NCI-H1694 (cell line): ENCODE results near the gene DNTTIP2.
"Not testable (repeated sequence)": the region's sequence is repeated elsewhere in the genome, so short reads cannot be mapped to it uniquely, and the experiment has no call there.

Experiments
- DNase-seq: peaks from one replicate; lab custom pipeline; 2025; lab: John Stamatoyannopoulos, UW

Gene DNTTIP2

DNA sequence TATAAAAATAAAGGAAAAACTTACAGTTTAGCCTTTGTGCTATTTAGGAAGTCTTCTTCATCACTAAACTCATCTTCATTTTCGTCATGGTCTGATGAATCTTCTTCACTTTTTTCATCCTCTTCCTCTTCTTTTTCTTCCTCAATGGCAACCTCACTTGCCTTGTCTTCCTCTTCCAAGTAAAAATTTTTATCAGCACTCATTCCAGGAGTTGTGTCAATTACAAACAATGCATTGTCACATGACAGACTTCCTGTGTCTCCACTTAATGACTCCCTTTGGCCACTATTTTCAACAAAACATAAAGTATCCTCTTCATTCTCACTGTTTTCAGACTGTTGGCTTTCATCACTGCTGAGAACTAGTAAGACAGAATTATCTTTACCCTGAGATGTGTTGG, 2.8 kb downstream of the DNTTIP2 start:
- no peak for DNase-seq

DNA sequence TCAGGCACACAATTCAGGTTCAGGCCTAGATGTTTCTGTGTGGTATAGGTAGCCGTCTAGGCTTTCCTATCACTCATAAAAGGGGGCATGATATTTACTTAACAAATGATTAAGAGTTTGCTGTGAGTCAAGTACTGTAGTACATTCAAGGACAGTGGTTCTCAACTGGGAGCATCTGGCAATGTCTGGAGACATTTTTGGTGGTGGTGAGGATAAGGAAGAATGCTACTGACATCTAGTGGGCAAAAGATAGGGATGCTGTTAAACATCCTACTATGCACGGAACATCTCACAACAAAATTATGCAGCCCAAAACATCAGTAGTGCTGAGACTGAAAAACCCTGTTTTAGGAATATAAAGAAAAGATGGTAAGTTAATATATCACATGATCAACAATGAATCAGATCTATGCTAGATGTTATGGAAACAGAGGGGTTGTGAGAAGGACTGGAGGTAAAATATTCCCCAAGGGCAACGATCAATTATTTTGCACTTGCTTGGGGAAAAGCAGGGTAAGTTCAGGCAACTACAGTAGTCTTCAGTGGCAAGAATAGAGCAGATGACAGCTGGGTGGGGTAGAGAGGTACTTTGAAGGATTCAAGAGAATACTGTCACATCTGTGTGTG, 4.9 kb downstream of the DNTTIP2 start:
- no peak for DNase-seq

DNA sequence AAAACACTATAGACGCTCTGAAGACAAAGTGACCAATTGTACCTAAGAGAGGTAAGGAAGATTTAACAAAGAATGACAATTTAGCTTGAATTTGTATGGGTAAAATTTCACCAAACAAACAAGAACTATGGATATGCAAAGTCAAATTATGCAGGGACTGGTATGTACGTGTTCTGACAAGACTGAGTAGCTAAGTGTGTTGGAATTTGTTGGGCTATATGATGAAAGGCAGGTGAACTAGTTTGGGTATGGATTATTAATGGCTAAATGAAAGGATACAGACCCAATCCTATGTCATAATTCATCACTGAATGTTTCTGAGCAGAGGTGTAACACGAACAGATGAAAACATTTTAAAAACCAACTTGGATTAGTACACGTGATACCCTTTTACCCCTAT, 7.6 kb downstream of the DNTTIP2 start:
- no peak for DNase-seq

DNA sequence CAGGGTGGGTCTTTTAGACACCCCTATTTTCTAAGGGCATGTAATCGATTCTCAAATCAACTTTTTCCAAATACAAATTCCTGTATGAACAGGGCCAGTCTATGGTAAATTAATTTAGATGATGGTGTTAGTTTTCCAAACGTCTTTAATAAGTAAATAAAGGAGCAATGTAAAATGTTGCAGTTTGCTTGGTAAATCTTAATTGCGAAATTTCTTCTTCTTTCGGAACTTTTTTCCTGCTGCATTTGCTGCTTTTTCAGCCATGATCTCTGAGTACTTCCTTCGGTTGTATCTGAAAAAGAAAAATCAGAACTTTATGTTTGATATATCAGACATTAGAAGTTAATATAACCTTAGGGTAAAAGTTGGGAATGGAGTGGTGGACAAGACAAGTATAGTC, 9.4 kb downstream of the DNTTIP2 start:
- DNase-seq: no peak

DNA sequence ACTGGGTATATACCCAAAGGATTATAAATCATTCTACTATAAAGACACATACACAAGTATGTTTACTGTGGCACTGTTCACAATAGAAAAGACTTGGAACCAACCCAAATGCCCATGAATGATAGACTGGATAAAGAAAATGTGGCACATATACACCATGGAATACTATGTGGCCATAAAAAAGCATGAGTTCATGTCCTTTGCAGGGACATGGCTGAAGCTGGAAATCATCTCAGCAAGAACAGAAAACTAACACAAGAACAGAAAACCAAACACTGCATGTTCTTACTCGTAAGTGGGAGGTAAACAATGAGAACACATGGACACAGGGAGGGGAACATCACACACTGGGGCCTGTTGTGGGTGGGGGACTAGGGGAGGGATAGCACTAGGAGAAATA, 10.5 kb downstream of the DNTTIP2 start:
- DNase-seq: not testable (repeated sequence)

DNA sequence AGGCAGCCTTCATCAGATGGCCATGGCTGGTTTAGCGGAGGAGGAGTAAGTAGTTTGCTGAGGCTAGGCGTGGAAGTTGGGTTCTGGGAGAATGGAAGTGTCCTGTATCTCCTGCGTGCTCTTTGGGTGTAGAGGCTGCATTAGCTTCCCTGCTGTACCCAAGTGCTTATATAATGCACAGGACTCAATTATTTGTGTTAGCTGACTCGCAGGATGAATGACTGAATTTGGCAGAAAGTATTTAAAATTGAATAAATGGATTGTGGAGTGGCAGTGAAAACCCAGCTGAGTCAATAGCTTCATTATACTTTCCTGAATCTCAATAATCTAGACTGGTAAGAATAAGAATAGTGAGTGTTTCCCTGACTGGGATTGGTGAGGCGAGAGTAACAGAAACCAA, 13.8 kb downstream of the DNTTIP2 start:
- DNase-seq: no peak

DNA sequence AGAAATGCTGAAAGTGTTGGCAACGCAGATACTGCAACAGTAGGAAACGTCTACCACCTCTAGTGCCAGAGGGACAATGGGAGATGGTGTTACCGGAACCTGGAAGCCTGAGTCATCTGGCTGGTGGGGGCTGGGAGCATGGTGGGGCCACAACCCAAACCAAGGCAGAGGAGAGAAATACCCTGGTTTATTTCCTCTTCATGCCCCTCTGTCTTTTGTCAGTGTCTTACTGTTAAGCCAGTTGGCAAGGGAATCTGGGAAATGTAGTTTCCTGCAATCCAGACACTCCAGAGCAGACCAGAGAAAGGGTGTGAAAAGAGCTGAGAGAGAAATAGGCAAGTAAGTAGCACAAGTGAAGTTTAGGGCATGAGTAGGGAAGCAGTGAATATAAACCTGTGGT, 14.8 kb downstream of the DNTTIP2 start:
- DNase-seq: no peak

DNA sequence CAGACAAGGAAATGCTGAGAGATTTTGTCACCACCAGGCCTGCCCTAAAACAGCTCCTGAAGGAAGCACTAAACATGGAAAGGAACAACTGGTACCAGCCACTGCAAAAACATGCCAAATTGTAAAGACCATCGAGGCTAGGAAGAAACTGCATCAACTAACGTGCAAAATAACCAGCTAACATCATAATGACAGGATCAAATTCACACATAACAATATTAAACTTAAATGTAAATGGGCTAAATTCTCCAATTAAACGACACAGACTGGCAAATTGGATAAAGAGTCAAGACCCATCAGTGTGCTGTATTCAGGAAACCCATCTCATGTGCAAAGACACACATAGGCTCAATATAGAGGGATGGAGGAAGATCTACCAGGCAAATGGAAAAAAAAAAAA, 21.4 kb downstream of the DNTTIP2 start:
- DNase-seq: not testable (repeated sequence)

DNA sequence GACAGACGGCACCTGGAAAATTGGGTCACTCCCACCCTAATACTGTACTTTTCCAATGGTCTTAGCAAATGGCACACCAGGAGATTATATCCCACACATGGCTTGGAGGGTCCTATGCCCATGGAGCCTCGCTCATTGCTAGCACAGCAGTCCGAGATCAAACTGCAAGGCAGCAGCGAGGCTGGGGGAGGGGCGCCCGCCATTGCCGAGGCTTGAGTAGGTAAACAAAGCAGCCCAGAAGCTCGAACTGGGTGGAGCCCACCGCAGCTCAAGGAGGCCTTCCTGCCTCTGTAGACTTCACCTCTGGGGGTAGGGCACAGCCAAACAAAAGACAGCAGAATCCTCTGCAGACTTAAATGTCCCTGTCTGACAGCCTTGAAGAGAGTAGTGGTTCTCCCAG, 23.0 kb downstream of the DNTTIP2 start:
- DNase-seq: not testable (repeated sequence)

DNA sequence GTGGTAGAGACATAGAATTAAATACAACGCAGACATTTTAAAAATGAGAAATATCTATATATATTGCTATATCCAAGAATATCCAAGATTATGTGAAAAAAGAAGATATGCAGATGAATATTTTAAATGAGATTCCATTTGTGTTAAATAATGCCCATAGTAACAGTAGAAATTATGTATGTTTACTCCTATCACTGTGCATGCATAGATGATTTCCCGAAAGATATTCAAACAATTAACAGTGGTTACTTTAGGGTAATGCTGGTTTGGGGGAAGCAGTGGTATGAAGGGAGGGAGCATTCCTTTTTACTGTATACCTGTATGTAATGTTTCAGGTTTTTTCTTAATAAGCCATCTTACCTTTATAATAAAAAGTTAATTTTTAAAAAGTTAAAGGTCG, 25.1 kb downstream of the DNTTIP2 start:
- no peak for DNase-seq

DNA sequence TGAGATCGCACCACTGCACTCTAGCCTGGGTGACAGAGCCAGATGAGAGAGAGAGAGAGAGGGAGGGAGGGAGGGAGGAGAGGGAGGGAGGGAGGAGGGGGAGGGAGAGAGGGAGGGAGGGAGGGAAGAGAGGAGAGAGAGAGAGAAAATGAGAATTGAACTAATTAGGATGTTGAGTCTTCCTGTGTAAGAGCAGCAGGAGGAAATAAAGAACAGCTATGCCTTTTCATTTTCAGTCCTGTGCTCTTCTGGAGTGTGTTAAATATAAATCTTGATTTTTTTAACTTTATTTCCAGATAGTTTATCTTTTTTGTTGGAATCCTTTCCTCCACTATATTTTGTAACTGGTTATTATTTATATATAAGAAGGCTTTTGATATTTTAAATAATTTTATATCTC, 27.1 kb downstream of the DNTTIP2 start:
- DNase-seq: no peak

DNA sequence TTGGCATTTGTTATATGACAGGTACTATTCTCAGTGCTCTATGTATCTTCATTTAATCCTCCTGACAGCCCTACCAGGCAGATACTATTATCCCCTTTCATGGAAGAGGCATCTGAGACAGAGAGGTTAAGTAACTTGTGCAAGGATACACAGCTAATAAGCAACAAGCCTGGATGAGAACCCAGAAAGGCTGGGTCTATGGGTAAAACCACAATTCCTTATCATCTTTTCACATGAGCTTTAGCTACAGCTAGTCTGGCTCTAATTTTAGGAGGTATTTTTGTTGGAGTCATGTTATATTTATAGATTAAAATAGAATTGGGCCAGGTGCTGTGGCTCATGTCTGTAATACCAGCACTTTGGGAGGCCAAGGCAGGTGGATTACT, 27.7 kb downstream of the DNTTIP2 start:
- DNase-seq: no peak

DNA sequence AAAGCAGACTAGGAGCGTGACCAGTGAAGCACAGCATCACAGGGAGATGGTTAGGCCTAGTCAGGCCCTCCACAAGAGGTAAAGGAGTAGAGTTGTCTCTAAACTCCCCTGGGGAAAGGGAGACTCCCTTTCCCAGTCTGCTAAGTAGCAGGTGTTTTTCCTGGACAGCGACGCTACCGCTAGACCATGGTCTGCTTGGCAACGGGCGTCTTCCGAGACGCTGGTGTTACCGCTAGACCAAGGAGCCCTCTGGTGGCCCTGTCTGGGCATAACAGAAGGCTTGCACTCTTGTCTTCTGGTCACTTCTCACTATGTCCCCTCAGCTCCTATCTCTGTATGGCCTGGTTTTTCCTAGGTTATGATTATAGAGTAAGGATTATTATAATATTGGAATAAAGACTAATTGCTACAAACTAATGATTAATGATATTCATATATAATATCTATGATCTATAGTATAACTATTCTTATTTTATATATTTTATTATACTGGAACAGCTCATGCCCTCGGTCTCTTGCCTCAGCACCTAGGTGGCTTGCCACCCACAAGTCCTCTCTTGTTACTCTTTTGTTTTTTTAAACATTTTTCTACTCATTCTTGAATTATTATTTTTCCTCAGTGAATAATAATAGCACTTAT, 28.2 kb downstream of the DNTTIP2 start:
- not testable (repeated sequence) for DNase-seq

DNA sequence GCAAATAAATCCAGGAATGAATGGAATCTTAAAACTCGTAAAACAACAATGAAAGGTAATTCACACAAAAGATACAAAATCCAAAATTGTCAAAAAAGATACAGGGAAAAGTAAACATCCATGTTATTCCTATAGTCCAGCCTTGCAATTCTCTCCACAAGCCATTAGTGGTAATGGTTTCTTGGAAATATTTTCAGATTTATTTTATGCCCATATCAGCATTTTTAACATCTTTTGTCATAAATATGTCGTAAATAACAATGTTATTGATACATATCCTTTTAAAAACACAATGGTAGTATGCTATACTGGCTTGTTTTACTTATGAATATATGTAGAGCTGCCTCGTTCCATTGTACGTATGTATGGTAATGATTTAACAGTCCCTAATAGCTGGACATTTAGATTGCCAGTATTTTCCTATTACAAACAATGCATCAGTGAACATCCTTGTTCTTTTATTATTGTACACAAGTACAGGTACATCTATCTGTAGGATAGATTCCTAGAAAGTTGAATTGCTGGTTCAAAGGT, 30.6 kb downstream of the DNTTIP2 start:
- no peak for DNase-seq

DNA sequence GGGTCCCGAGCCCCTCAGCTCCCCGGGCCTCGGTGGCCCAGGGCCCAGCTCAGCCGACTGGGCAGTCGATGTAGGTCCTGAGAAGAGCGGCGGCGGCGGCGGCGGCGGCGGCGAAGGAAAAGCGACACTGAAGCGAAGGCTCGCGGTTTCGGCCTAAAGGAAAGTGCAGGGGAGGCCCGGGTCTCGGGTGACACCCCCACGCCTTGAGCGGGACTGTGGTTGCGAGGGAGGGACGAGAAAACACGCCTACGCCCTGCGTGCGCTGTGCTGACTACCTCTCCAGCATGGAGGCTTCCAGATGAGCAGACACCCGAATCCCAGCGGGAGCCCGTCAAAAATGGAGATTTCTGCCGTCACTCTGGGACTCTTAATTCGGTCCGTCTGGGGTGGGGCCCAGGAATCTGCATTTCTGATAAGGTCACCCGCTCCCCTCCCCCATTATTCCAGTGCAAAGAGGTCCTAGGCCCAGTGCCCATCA, 31.2 kb downstream of the DNTTIP2 start:
- peak; percentile 76 for DNase-seq

DNA sequence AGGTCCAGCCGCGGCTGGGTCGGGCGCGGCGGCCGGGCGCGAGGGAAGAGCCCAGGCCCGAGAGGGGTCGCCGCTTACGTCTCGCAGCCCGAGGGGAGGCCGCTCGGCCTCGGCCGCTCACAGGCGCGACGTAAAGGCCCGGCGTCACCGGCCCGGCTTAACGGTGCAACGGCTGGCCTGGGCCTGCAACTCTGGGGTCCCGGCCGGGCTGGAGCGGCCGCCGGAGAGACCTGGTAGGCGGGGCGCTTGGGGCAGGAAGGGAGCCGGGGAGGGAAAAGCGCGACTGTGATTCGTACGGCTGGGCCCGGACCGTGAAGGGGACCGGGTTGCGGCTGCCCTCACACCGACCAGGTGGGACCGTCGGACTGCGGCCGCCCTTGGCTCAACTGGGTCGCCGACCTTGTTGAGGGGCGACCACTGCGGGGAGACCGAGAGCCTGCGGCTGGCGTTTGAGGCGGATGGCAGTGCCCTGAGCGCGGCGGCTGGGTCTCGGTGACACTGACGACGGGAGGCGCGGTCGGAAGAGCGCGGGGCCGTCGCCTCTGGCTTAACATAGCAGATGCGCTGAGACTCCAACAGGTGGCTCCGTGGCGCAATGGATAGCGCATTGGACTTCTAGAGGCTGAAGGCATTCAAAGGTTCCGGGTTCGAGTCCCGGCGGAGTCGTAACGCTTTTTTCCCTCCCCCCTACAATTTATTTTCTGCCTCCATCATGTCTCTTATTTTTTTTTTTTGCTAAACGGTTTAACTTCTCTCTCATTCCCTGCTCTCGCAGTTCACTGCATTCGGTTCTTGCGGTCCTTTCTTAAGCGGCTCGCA, 31.8 kb downstream of the DNTTIP2 start:
- DNase-seq: peak; percentile 94

DNA sequence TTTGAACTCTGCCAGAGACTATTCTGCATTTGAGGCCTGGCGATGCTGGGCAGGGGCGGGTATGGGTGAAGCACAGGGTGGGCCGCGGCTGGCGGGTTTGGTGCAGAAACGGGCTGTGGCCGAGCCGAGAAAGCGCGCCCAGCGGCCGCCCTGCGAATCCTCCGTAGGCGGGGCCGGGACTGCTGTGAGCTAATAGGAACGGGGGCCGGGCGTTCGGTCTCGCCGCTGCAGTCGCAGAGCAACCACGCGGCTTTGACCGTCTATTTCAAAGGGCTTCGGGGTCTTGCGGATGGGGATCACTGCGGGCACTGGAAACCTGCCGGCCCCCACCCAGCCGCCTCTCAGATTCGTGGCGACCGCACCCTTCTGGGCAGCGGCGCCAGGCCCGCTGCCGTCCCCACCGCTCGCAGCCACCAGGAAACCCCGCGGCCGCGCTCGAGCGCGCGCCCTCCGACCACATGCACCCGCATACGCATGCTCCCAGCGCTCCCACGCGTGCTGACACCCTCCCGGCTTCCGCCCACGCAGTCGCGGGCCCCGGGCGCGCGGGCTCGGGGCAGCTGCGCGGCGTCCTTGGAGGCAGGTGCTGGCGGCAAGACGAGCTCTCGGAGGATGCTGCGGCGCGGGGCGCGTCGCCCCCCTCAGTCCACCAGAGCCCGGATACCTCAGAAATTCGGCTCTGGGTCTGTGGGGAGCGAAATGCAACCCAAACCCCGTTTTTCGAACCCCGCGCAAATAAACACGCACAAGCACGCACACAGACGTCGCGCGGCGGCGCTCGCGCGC, 32.6 kb downstream of the DNTTIP2 start:
- DNase-seq: peak; percentile 79

DNA sequence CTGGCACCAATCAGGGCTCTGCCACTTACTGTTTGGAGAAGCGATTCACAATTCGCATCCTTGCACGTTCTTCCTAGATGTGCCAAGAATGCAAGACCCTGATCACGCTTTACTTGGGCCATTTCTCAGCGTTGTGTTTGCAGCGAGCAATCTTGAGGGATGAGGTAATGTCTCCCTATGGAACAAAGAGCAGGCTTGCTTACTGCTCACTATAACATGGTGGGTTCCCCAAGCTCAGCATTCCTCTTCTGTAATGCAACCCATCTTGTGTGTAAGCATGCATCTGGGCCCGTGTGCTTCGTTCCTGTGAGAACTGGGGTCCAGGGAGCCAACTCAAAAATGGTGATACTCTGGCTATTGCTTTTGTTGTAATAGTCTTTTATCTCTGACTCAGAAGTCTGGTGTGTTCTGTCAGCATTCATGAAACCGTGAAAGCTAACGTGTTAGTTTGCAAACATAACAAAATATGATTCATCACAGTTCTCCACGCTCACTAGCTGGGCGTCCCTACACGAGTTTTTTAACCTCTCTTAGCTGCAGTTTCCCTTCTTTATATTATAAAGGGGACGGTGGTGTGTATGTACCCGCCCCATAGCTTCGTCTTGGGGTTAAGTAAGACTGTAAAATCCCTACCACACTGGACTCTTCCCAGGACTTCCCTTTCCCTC, 33.3 kb downstream of the DNTTIP2 start:
- DNase-seq: peak; percentile 28

DNA sequence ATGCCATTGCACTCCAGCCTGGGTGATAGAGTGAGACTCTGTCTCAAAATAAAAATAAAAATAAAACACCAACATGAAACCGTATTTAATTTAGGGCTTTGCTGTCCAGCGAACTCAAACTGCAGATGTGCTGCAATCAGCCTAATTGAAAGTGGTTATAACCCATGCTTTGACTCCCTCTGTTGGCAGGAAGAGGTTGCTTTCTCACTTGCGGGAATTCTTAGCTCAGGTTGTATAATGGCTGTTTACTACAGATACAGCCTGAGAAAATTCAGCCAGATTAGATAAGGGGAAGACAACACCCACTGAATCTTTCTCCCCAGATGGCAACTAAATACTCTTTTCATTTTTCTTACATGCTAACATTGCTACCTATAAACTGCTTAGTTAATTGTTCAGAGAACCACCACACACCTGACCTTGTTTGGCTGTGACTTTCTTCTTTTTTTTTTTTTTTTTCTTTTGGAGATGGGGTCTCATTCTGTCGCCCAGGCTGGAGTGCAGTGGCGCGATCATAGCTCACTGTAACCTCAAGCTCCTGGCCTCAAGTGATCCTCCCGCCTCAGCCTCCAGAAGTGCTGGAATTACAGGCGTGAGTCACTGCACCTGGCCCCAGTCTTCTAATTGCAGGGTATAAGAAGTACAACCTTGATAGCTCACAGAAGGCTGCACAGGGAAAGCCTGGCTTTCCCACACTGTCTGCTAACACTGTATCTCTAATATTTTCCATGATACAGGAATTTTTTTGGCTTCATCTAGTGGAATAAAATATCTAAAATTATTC, 34.6 kb downstream of the DNTTIP2 start:
- DNase-seq: peak; percentile 77

DNA sequence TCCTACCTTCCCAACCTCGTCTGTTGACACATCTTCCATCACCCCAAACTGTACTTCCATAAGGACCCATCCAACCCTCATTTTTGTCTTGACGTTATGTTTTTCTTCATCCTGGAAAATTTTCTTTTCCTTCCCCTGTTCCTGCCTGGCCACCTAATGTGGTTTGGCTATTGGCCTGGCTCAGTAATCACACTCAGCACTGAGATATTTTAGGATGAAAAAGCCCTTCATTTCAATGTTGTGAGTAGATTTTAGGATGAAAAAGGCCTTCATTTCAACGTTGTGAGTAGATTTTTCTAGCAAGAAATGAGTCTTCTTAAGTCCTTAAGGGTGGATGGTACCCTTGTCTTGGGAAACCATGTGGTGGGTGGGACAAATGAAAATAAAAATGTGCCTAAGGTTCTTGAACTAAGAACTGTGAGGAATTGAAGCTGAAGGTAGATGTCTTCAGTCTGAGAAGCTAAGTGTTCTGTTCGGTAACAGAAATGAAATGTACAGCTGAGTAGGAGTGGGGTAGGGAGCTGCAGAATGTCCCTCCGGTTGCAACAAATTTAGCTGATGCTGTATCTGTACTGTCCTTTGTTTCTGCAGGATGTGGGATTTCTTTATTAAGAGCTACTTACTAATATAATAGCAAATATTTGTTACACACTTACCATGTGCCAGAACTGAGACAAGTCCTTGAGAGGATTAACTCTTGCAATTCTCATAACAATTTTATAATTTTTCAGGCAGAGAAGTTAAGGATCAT, 36.1 kb downstream of the DNTTIP2 start:
- DNase-seq: no peak
